Tibial nerve (tissue), 4 donors: ENCODE measurements around the gene SMIM23.

Source experiments
- CTCF ChIP-seq, 5 experiments: fragments of 200-600 bp in 3 of 5; fragments of 450-650 bp in 2 of 5; sonication (generic) in 3 of 5; IDR thresholded peaks; one replicate each; pipeline ENCODE4 v1.5.1; 2016 to 2019; ENCODE audit warnings: antibody characterized with exemption in 5 of 5, mild to moderate bottlenecking in 3 of 5, moderate library complexity in 2 of 5
- EP300 ChIP-seq, 2 donors: sonication (generic); formaldehyde crosslinking; IDR thresholded peaks; one replicate each; pipeline ENCODE4 v1.6.1; 2017; ENCODE audit warnings: antibody characterized with exemption in 2 of 2, mild to moderate bottlenecking in 1 of 2
- POLR2A ChIP-seq, 2 donors: fragments of 450-650 bp; IDR thresholded peaks; one replicate each; pipeline ENCODE4 v1.6.1; 2017; ENCODE audit warnings: antibody characterized with exemption in 2 of 2, mild to moderate bottlenecking in 2 of 2, moderate library complexity in 2 of 2

DNA sequence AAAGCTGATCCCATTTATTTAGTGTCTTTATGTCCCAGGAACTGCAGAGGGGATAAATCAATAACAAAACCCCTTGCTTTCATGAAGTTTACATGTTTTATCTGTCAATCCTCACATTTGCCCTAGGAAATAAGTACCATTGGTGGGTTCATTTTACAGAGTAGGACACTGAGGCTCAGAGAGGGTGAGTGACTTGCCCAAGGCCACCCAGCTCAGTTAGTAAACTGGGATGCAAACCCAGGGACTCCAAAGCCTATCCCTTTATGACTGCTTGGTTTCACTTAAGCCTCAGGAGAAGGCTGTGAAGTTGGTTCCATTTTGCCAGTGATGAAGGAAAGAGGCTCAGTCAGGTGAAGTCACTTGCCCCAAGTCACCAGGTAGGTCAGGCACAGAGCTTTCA is 51.9 kb downstream of the SMIM23 start:
- no peak for TF ChIP-seq CTCF (IDR thresholded peaks at IDR 0.05)
- no peak for TF ChIP-seq POLR2A (IDR thresholded peaks at IDR 0.05)
- no peak for TF ChIP-seq EP300 (IDR thresholded peaks at IDR 0.05)
